ENCODE measurements around the gene CDS2. TPM values are rescaled to one million over a fixed set of nuclear protein-coding genes. Genes with fewer than 3 reads are reported as not detected.
"Not testable (repeated sequence)": the region's sequence is repeated elsewhere in the genome, so short reads cannot be mapped to it uniquely, and the experiment has no call there.

Gene CDS2
- total and polyA plus RNA-seq, 2 experiments from 2014 or later, result 16.8 to 40.8 TPM

DNA sequence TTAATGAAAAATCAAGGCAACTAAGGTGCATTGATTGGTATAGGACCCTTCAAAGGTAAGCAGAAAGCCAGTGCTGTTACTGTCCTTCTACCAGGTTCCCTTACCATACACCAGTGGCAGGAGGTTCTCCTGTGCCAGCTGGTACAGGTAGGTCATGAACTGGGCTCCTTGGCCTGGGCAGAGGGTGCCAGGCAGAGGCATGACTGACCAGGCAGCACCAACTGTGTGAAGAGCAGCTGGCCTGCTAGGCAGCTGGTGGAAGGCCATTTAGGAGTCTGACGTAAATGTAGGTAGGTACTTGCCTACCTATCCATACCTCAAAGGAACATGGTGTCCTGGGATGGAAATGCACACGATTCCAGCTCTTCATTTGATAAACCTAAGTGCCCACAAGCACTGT is 30.3 kb upstream of the CDS2 start (continued):
- TF ChIP-seq, protein P1, sequence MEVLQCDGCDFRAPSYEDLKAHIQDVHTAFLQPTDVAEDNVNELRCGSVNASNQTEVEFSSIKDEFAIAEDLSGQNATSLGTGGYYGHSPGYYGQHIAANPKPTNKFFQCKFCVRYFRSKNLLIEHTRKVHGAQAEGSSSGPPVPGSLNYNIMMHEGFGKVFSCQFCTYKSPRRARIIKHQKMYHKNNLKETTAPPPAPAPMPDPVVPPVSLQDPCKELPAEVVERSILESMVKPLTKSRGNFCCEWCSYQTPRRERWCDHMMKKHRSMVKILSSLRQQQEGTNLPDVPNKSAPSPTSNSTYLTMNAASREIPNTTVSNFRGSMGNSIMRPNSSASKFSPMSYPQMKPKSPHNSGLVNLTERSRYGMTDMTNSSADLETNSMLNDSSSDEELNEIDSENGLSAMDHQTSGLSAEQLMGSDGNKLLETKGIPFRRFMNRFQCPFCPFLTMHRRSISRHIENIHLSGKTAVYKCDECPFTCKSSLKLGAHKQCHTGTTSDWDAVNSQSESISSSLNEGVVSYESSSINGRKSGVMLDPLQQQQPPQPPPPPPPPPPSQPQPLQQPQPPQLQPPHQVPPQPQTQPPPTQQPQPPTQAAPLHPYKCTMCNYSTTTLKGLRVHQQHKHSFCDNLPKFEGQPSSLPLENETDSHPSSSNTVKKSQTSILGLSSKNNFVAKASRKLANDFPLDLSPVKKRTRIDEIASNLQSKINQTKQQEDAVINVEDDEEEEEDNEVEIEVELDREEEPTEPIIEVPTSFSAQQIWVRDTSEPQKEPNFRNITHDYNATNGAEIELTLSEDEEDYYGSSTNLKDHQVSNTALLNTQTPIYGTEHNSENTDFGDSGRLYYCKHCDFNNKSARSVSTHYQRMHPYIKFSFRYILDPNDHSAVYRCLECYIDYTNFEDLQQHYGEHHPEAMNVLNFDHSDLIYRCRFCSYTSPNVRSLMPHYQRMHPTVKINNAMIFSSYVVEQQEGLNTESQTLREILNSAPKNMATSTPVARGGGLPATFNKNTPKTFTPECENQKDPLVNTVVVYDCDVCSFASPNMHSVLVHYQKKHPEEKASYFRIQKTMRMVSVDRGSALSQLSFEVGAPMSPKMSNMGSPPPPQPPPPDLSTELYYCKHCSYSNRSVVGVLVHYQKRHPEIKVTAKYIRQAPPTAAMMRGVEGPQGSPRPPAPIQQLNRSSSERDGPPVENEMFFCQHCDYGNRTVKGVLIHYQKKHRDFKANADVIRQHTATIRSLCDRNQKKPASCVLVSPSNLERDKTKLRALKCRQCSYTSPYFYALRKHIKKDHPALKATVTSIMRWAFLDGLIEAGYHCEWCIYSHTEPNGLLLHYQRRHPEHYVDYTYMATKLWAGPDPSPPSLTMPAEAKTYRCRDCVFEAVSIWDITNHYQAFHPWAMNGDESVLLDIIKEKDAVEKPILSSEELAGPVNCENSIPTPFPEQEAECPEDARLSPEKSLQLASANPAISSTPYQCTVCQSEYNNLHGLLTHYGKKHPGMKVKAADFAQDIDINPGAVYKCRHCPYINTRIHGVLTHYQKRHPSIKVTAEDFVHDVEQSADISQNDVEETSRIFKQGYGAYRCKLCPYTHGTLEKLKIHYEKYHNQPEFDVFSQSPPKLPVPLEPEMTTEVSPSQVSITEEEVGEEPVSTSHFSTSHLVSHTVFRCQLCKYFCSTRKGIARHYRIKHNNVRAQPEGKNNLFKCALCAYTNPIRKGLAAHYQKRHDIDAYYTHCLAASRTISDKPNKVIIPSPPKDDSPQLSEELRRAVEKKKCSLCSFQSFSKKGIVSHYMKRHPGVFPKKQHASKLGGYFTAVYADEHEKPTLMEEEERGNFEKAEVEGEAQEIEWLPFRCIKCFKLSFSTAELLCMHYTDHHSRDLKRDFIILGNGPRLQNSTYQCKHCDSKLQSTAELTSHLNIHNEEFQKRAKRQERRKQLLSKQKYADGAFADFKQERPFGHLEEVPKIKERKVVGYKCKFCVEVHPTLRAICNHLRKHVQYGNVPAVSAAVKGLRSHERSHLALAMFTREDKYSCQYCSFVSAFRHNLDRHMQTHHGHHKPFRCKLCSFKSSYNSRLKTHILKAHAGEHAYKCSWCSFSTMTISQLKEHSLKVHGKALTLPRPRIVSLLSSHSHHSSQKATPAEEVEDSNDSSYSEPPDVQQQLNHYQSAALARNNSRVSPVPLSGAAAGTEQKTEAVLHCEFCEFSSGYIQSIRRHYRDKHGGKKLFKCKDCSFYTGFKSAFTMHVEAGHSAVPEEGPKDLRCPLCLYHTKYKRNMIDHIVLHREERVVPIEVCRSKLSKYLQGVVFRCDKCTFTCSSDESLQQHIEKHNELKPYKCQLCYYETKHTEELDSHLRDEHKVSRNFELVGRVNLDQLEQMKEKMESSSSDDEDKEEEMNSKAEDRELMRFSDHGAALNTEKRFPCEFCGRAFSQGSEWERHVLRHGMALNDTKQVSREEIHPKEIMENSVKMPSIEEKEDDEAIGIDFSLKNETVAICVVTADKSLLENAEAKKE (CRISPR knock-in tag; IDR thresholded peaks at IDR 0.05), result no peak
- TF ChIP-seq JUNB (IDR thresholded peaks at IDR 0.05; ENCODE audit: unreplicated experiment), result no peak

DNA sequence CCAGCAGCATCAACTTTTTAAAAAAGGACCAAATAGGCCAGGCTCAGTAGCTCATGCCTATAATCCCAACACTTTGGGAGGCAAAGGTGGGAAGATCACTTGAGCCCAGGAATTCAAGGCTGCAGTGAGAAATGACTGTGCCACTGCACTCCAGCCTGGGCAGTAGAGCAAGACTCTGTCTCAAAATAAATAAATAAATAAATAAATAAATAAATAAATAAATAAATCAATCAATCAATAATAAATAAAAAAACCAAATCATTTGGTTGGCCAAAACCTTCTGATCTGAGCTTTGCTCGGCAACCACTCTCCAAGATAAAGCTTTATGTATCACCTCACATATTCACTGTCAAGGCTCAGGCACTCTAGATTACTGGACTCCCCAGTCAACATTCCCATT is 27.8 kb upstream of the CDS2 start:
- not testable (repeated sequence) for H3K79me2 ChIP-seq (replicated peaks; ENCODE audit: insufficient read depth); H3K4me1 ChIP-seq (ENCODE audit: insufficient read depth); H3K27ac Mint-ChIP-seq; H3K27me3 ChIP-seq (ENCODE audit: insufficient read depth); H2AFZ ChIP-seq; H3K27ac ChIP-seq (ENCODE audit: low read depth); H3K27me3 Mint-ChIP-seq (ENCODE audit: insufficient read depth, low read depth, poor library complexity); DNase-seq (ENCODE audit: low spot score); H3K9me2 ChIP-seq (ENCODE audit: insufficient read depth); H3K4me3 Mint-ChIP-seq; ATAC-seq; H3K4me1 Mint-ChIP-seq; H3K4me2 ChIP-seq; H3F3A ChIP-seq (replicated peaks; ENCODE audit: low read depth); H3K9me3 Mint-ChIP-seq; H3K4me3 ChIP-seq; H4K20me1 ChIP-seq (replicated peaks; ENCODE audit: insufficient read depth)
- H3K36me3 Mint-ChIP-seq (ENCODE audit: low read depth), result peaks cover 54% of the 10 kb centered on the region
- peaks cover 35% of the 10 kb centered on the region for H3K36me3 ChIP-seq (ENCODE audit: insufficient read depth)

DNA sequence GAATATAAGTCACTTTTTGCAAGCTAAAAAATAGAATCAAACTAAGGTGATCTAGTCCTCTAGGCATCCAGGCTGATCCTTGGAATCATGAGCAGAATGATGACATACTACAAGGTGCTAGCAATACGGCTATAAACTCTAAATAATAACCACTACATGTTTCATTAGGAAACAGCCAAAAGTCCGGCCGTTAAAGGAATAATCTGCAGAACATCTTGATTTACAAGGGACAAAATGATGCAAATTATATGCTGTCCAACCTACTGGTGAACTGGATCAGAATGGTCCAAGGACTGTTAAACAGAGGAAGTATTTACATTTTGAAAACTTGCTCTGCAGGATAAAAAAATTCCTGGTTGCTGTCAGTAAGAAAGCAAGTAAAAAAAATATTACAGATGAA is 26.9 kb upstream of the CDS2 start:
- not testable (repeated sequence) for H3K9me2 ChIP-seq (ENCODE audit: insufficient read depth); H3F3A ChIP-seq (replicated peaks; ENCODE audit: low read depth); DNase-seq (ENCODE audit: low spot score); H3K4me3 ChIP-seq; H3K4me1 ChIP-seq (ENCODE audit: insufficient read depth); H3K79me2 ChIP-seq (replicated peaks; ENCODE audit: insufficient read depth); ATAC-seq; H3K4me1 Mint-ChIP-seq; H3K27me3 Mint-ChIP-seq (ENCODE audit: insufficient read depth, low read depth, poor library complexity); H3K27ac Mint-ChIP-seq; H4K20me1 ChIP-seq (replicated peaks; ENCODE audit: insufficient read depth); H3K27ac ChIP-seq (ENCODE audit: low read depth); H3K4me2 ChIP-seq; H2AFZ ChIP-seq; H3K9me3 Mint-ChIP-seq; H3K4me3 Mint-ChIP-seq; H3K27me3 ChIP-seq (ENCODE audit: insufficient read depth)
- peaks cover 42% of the 10 kb centered on the region for H3K36me3 ChIP-seq (ENCODE audit: insufficient read depth)
- peaks cover 63% of the 10 kb centered on the region for H3K36me3 Mint-ChIP-seq (ENCODE audit: low read depth)
